SK-N-SH (cell line): ENCODE data around the gene PRKX. TPM values are rescaled to one million over a fixed set of nuclear protein-coding genes. Genes with fewer than 3 reads are reported as not detected.

Experiments used
- CTCF ChIA-PET: fragments of 300-600, 350-600 bp; formaldehyde crosslinking; extraction: SDS; loops from one replicate; lab custom pipeline; 2021; lab: Yijun Ruan, JAX
- POLR2A ChIA-PET: fragments of 350-600 bp; sonication (Branson Sonifier 250); formaldehyde crosslinking; extraction: SDS; loops from one replicate; lab custom pipeline; 2020; ENCODE audit warnings: antibody characterized with exemption, inconsistent platforms; lab: Yijun Ruan, JAX
- DNase-seq: peaks from one replicate; pipeline ENCODE4 v3.0.0; 2012
- H2AFZ ChIP-seq: fragments of 200-600 bp; sonication (generic); 2 replicates; pipeline ENCODE4 v1.8.1; 2016; ENCODE audit warnings: antibody characterized with exemption, mild to moderate bottlenecking, low read depth
- H3F3A ChIP-seq: fragments of 200-600 bp; sonication (generic); replicated peaks from 2 replicates; pipeline ENCODE3; 2016; ENCODE audit warnings: antibody characterized with exemption, mild to moderate bottlenecking; ENCODE audit not compliant: insufficient read depth
- H3K27ac ChIP-seq, 2 experiments: fragments of 200-500 bp in 1 of 2; fragments of 200-600 bp in 1 of 2; sonication (Bioruptor generic) in 1 of 2; sonication (generic), shearing (Covaris generic) in 1 of 2; 2 replicates each; pipeline versions ENCODE4 v1.5.1 to v1.6.1; 2014 to 2016; ENCODE audit warnings: low read depth in 2 of 2, inconsistent platforms in 1 of 2, low read length in 1 of 2, mild to moderate bottlenecking in 1 of 2, mixed read lengths in 1 of 2
- H3K27me3 ChIP-seq: fragments of 200-600 bp; sonication (generic), shearing (Covaris generic); 2 replicates; pipeline ENCODE4 v1.6.1; 2016; ENCODE audit warnings: mixed run types; ENCODE audit not compliant: insufficient read depth
- H3K36me3 ChIP-seq, 2 experiments: fragments of 200-500 bp in 1 of 2; fragments of 200-600 bp in 1 of 2; sonication (Bioruptor generic) in 1 of 2; sonication (generic) in 1 of 2; replicated peaks in 1 of 2; 2 replicates each; pipeline versions ENCODE3 to v1.5.1; 2014 to 2016; ENCODE audit warnings: low read length in 1 of 2, mild to moderate bottlenecking in 1 of 2; ENCODE audit not compliant: insufficient read depth in 2 of 2, control insufficient read depth in 1 of 2
- H3K4me1 ChIP-seq, 2 experiments: fragments of 200-500 bp in 1 of 2; fragments of 200-600 bp in 1 of 2; sonication (Bioruptor generic) in 1 of 2; sonication (generic), shearing (Covaris generic) in 1 of 2; 2 replicates each; pipeline versions ENCODE4 v1.5.1 to v1.6.1; 2014 to 2016; ENCODE audit warnings: low read depth in 1 of 2, low read length in 1 of 2, mixed run types in 1 of 2; ENCODE audit not compliant: insufficient read depth in 2 of 2, control insufficient read depth in 1 of 2
- H3K4me2 ChIP-seq: fragments of 200-600 bp; sonication (generic), shearing (Covaris generic); 2 replicates; pipeline ENCODE4 v1.6.1; 2017; ENCODE audit warnings: mixed run types
- H3K4me3 ChIP-seq, 2 experiments: fragments of 200-500 bp in 1 of 2; fragments of 200-600 bp in 1 of 2; sonication (Bioruptor generic) in 1 of 2; sonication (generic), shearing (Covaris generic) in 1 of 2; 2 replicates each; pipeline versions ENCODE4 v1.5.1 to v1.8.1; 2014 to 2016; ENCODE audit warnings: low read depth in 2 of 2, inconsistent platforms in 1 of 2, low read length in 1 of 2, mild to moderate bottlenecking in 1 of 2, mixed read lengths in 1 of 2, moderate library complexity in 1 of 2
- H3K79me2 ChIP-seq: fragments of 200-600 bp; sonication (generic); 2 replicates; pipeline ENCODE4 v1.8.1; 2017; ENCODE audit warnings: mild to moderate bottlenecking; ENCODE audit not compliant: insufficient read depth
- H3K9ac ChIP-seq: fragments of 200-600 bp; sonication (generic); 2 replicates; pipeline ENCODE4 v1.6.1; 2017; ENCODE audit warnings: mixed run types
- H3K9me2 ChIP-seq: fragments of 200-600 bp; sonication (generic); 2 replicates; pipeline ENCODE4 v1.6.1; 2017; ENCODE audit warnings: mixed run types
- H3K9me3 ChIP-seq: fragments of 200-600 bp; sonication (generic); 2 replicates; pipeline ENCODE4 v1.6.1; 2017; ENCODE audit warnings: mixed run types, mild to moderate bottlenecking, moderate library complexity
- H4K20me1 ChIP-seq: fragments of 200-600 bp; sonication (generic); 2 replicates; pipeline ENCODE4 v1.6.1; 2017; ENCODE audit warnings: mild to moderate bottlenecking, mixed run types; ENCODE audit not compliant: insufficient read depth
- EP300 ChIP-seq, 2 experiments: IDR thresholded peaks; 2 replicates each; pipeline versions ENCODE4 v1.4.0 to v1.6.1; 2012; ENCODE audit warnings: borderline replicate concordance in 1 of 2, low read depth in 1 of 2, low read length in 1 of 2
- EZH2phosphoT487 ChIP-seq: fragments of 200-600 bp; sonication (generic); IDR thresholded peaks from 2 replicates; pipeline ENCODE4 v1.6.1; 2017; ENCODE audit warnings: low read depth, mixed run types, mild to moderate bottlenecking, antibody characterized with exemption, moderate library complexity, borderline replicate concordance
- IRF3 ChIP-seq: fragments of 150-350 bp; IDR thresholded peaks from 2 replicates; pipeline ENCODE4 v1.6.1; 2016; ENCODE audit warnings: mild to moderate bottlenecking, low read depth, low read length
- JUND ChIP-seq: IDR thresholded peaks from 2 replicates; pipeline ENCODE4 v1.4.0; 2012
- MEF2A ChIP-seq: IDR thresholded peaks from 2 replicates; pipeline ENCODE4 v1.4.0; 2012; ENCODE audit warnings: low read depth, borderline replicate concordance
- NRF1 ChIP-seq: IDR thresholded peaks from 2 replicates; pipeline ENCODE4 v1.6.1; 2012; ENCODE audit warnings: low read depth, mild to moderate bottlenecking, low read length
- PBX3 ChIP-seq: IDR thresholded peaks from 2 replicates; pipeline ENCODE4; 2012
- REST ChIP-seq: IDR thresholded peaks from 2 replicates; pipeline ENCODE4 v1.6.1; 2012; ENCODE audit warnings: mild to moderate bottlenecking, low read depth, low read length, moderate library complexity
- SIN3A ChIP-seq: IDR thresholded peaks from 2 replicates; pipeline ENCODE4 v1.6.1; 2012; ENCODE audit warnings: low read depth, mild to moderate bottlenecking, low read length, moderate library complexity, borderline replicate concordance
- SMC3 ChIP-seq: IDR thresholded peaks from 2 replicates; pipeline ENCODE4 v1.6.1; 2012; ENCODE audit warnings: low read depth, low read length, improper control_type of control experiment
- TCF12 ChIP-seq: IDR thresholded peaks from 2 replicates; pipeline ENCODE4 v1.4.0; 2012
- YY1 ChIP-seq: IDR thresholded peaks from 2 replicates; pipeline ENCODE4 v1.4.0; 2012; ENCODE audit warnings: low read depth, mild to moderate bottlenecking
- ZBTB33 ChIP-seq: IDR thresholded peaks from 2 replicates; pipeline ENCODE4 v1.4.0; 2012; ENCODE audit warnings: low read depth, borderline replicate concordance
- WGBS: methylation state at CpG from one replicate; pipeline ENCODE4 v1.1.6; 2017; ENCODE audit warnings: low lambda C conversion rate; 5-methylcytosine and 5-hydroxymethylcytosine counted together
- polyA plus RNA-seq, 3 experiments: library from polyadenylated mRNA; depleted of rRNA; stranded (reverse); fragments of >200 nt; gene quantifications; 2 replicates each; pipeline ENCODE4 v1.2.3, GENCODE V29; 2012

PRKX gene
- polyA plus RNA-seq, 1 of the 3 experiments (the other 2 are of a cell fraction) = 6.5 TPM

- no peak overlapping the region for H3K9ac ChIP-seq
- no peaks in the 10 kb centered on the region for H3K36me3 ChIP-seq
- no peaks in the 10 kb centered on the region for H4K20me1 ChIP-seq
- H3F3A ChIP-seq = no peaks in the 10 kb centered on the region
- H3K9me2 ChIP-seq = no peaks in the 10 kb centered on the region
- H2AFZ ChIP-seq = no peak overlapping the region
- no peak for DNase-seq
- TF ChIP-seq NRF1 = no peak
- no peak for TF ChIP-seq JUND
- TF ChIP-seq EZH2phosphoT487 = no peak
- TF ChIP-seq TCF12 = no peak
- TF ChIP-seq MEF2A = no peak
- TF ChIP-seq ZBTB33 = no peak
- TF ChIP-seq REST = no peak
- TF ChIP-seq IRF3 = no peak
- TF ChIP-seq YY1 = no peak
- TF ChIP-seq EP300 (IDR thresholded peaks at IDR 0.05; ENCODE audit: borderline replicate concordance in 1 of 2, low read depth in 1 of 2, low read length in 1 of 2) = no peak
- no peak for TF ChIP-seq SMC3
- no peak for TF ChIP-seq SIN3A
- TF ChIP-seq PBX3 = no peak
- 24% methylated on average over 1 of the region's 1 CpG for WGBS
- no peaks in the 10 kb centered on the region for H3K27me3 ChIP-seq
- no peak overlapping the region for H3K27ac ChIP-seq
- POLR2A ChIA-PET = no interaction called here
- CTCF ChIA-PET = no interaction called here
- H3K4me3 ChIP-seq = no peak overlapping the region
- no peak overlapping the region for H3K4me2 ChIP-seq
- no peaks in the 10 kb centered on the region for H3K4me1 ChIP-seq
- no peaks in the 10 kb centered on the region for H3K79me2 ChIP-seq
- no peaks in the 10 kb centered on the region for H3K9me3 ChIP-seq
These were observed 135.9 kb downstream of the PRKX start for GRCh38 chrX:3577551-3577950.
